Stimulated activated CD4-positive, alpha-beta T cell treated with anti-CD3 and anti-CD28 coated beads, Interleukin-1b, Interleukin-23, amount 100 ng/mL, for 48 hours (primary cell): ENCODE results near the gene SDCCAG8.

Experiments used
- DNase-seq: peaks from one replicate; pipeline ENCODE4 v3.0.0-alpha.2; 2020

The SDCCAG8 gene

GRCh38 chr1:243428617-243429342, 172.9 kb downstream of the SDCCAG8 start:
- DNase-seq = no peak

DNA sequence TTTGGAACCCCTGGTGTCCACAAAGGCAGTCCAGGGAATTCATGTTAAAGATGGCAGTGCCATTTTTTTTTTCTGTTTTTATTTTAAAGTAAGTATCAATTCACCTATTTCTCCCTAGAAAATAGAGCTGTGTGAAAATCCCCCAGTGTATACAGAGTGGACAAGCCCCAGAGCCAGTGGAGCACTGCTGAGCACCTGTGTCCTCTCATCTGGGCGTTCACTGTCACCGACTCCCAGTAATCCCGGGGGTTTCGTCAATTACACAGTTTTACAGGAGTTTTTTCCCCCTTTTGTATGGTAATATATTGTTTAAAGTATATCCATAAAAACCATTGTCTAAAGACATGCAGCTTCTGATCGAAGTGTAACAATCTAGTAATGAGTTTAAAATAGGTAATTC, 175.8 kb downstream of the SDCCAG8 start:
- no peak for DNase-seq

DNA sequence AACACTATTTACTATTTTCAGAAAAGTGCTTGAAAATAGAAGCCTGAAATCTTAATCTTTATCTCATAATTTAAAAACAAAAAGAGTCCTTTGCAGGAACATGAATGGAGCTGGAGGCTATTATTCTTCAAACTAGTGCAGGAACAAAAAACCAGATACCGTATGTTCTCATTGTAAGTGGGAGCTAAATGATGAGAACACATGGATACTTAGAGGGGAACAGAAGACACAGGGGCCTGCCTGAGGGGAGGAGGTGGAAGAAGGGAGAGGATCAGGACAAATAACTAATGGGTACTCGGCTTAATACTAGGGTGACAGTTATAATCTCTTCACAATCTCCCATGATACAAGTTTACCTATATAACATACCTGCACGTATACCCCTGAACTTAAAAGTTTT, 176.3 kb downstream of the SDCCAG8 start:
- no peak for DNase-seq

DNA sequence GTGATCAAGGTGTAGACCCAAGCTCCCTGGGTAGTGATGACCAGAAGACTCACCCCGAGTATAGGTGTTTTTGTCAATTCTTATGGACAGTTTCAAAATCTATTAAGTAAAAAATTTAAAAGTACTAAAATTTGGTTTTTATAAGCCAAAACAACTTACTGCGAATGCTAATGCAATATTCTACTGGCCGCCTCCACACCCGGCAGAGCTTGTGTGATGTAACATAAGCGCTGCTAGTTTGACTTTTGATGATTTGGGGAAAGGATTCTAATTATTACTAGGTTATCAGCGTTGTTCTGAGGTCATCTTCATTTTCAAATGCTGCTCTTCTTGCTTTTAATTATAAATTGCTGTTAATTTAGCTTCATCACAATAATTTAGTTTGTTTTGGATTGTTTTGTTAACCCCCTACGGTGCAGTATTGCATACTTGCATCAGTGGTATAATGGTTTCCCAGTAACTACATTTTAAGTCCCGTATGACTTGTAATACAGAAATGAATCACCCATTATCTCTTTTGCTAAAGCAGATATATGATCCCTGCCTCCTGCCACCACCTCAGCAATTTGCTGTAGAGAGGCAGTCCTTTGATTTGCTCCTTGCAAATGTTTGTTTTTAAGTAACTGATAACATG, 178.0 kb downstream of the SDCCAG8 start:
- DNase-seq = no peak

DNA sequence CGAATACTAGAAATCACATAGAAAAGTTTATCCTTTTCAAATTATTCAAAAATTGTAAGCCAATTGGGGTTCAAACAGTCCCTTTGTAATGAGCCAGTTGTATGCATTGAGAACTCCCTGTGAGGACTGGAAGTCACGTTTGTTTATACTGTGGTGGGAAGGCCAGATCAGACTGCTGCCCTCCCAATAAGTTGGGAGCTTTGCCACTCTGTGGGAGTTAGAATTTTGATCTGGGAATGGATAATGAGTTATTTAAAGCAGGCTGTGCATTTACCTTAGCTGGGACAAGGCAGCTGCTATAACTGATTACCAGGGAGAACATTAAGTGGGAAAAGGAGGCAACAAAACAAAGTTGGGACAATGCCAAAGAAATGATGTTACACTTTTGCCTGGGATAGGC, 178.8 kb downstream of the SDCCAG8 start:
- no peak for DNase-seq

DNA sequence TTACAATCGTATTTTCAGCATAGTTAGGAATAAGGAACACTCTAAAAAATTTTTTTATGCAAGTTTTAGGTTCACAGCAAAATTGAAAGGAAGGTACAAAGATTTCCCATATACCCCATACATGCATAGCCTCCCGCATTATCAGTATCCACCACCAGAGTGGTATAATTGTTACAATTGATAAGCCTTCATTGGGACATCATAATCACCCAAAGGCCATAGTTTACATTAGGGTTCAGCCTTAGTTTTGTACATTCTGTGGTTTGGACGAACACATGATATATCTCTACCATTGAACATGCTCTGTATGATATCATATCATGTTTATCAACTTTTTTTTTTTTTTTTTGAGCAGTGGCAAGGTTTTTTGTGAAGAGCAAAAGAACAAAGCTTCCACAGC, 180.0 kb downstream of the SDCCAG8 start:
- no peak for DNase-seq

- no peak for DNase-seq
Observed at GRCh38 chr1:243438146-243438545, 182.3 kb downstream of the SDCCAG8 start.

- no peak for DNase-seq
Observed at GRCh38 chr1:243438815-243439214, 183.0 kb downstream of the SDCCAG8 start.

DNA sequence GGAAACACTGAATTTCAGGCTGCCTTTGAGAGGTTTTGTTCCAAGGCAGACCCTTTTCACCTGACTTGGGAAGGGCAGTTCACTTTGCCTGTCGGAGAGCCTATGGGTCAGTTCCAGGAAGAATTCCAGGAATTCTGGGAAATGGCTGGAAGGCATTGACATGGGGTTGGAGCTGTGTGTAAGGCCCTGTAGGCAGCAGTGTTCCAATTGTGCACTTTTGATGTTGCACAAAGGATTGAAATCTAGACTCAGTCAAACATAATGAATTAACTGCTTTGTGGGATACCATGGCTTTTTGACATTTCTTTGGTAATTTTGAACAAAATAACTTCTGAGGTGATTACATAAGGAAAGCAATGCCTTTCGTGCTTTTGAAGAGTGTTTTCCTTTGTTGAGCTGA, 184.6 kb downstream of the SDCCAG8 start:
- no peak for DNase-seq

- no peak for DNase-seq
Observed at GRCh38 chr1:243441601-243442000, 185.8 kb downstream of the SDCCAG8 start.

- DNase-seq = no peak
Observed at GRCh38 chr1:243443557-243443956, 187.7 kb downstream of the SDCCAG8 start.

GRCh38 chr1:243447347-243447746, 191.5 kb downstream of the SDCCAG8 start:
- DNase-seq = no peak

DNA sequence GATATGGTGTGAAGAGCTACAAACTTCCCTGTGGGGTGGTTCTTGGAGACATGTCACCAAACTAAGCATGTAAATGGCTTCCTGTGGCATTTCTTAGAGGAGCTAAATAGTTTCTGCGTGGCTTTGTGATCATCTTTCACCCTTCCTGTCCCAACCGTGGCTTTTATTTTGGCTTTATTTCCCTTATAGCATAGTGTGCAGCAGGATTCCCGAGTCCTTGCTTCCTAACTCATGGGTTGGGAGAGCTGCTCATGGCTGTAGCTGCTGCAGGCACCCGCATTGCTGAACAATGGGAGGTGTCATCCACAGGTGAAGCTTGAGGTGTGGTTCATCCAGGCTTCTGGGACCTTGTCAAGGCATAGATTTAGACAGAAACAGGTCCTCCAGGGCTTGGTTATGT, 192.0 kb downstream of the SDCCAG8 start:
- DNase-seq = no peak

DNA sequence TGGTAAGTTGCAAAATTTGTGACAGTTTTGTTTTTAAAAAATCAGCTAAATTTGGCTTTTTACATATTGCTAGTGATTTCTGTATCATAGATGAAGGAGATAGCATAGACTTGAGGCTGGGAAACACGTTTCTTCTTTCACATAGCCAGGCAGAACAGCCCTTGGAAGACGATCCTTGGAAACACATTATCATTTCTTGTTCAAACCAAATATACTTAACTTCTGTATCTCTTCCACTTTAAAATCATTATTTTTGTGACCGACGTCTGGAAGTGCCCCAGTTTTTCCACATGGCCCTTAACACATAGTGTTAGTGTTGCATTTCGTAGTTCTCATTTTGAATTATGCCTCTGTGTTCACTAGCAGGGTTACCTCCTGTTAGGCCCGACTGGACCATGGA, 193.5 kb downstream of the SDCCAG8 start:
- DNase-seq = no peak

DNA sequence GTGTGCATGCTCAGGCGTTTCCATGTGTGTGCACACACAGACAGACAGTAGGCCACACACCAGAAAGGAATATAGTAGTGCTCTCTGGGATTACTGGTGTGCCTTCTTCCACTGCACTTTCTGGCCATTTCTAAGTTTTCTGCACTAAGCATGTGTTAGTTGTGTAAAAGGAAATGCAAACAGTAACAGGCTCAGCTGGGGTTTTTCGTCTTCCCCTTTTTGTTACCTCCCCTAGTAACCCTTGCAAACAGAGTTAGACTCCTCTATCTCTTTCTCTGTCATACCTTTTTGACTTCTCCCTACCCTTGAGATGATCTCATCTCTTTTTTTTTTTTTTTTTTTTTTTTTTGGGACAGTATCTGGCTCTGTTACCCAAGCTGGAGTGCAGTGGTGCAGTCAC, 196.3 kb downstream of the SDCCAG8 start:
- no peak for DNase-seq

- DNase-seq = no peak
Observed at GRCh38 chr1:243454328-243454997, 198.6 kb downstream of the SDCCAG8 start.

DNA sequence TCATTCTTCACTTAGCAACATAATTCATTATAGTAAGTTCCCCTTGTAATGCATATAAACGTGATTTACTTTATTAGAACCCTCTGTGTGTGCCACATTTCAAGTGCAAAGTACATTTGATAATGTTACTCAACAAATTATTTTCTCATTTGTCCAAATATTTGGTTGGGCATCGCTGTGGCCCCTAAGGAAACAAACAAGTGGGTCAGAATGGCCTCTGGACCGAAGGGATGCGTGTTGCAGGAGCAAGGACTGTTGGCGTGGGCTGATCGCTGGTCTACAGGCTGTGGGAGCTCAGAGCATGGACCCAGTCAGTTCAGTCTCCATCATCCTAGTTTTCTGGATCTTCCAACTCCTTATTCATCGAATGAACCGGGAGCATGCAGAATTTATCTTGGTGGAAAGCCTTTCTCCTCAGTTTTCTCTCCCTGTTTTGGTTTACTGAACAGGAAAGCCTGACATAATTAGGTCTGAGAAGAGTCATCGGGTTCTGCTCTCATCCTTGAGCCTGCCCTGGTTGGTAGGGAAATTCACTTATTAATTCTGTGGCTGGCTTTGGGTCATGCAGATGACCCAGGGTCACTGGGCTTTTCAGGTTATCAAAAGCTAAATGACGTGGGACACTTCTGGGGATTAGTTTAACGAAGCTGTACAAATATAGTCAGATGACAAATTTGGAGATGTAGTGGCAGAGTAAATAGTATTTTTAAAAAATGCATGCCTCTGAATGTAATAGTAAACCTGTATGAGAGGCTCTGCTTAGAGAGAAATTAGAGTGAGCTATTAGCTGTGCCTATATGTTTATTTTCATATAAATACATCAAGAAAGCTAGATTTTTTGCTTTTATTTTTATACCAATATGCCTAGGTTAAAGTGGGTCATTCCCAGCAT, 200.2 kb downstream of the SDCCAG8 start:
- DNase-seq = no peak

GRCh38 chr1:243457363-243457982, 201.6 kb downstream of the SDCCAG8 start:
- no peak for DNase-seq

DNA sequence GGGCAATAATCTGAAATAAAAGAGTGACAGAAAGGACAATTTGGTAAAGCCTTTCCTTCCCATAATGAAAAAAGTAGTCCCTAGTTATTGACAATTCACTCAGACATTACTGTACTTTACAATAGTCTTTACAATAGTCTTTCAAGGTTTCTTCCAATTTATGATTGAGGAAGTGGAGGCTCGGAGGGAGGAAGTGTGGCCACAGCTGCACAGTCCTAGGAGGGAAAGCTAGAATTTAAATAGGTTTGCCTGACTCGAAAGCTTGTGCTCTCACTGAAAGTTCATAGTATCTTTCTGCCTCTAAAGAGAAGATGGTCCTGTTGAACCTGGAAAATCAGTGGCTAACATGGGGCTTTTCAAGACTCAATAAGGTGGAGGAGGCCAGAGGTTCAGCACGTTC, 203.2 kb downstream of the SDCCAG8 start:
- DNase-seq = no peak

DNA sequence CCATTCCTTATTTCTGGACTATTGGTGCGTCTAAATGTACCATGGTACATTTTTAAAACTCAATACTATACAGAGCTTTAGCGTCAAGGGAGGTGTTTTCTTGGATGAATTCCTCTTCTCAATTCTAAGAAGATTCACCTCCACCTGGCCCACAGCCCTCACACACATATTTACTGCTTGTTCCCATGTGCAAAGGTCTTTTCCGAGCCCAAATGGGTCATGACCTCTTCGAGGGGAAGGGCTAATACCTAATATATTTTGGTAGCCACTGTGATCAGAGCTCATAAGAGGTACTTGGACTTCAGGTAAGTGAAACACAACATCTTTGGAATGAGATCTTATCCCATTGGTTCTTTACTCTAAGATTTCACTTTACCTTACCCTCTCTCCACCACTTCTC, 205.9 kb downstream of the SDCCAG8 start:
- DNase-seq = no peak

DNA sequence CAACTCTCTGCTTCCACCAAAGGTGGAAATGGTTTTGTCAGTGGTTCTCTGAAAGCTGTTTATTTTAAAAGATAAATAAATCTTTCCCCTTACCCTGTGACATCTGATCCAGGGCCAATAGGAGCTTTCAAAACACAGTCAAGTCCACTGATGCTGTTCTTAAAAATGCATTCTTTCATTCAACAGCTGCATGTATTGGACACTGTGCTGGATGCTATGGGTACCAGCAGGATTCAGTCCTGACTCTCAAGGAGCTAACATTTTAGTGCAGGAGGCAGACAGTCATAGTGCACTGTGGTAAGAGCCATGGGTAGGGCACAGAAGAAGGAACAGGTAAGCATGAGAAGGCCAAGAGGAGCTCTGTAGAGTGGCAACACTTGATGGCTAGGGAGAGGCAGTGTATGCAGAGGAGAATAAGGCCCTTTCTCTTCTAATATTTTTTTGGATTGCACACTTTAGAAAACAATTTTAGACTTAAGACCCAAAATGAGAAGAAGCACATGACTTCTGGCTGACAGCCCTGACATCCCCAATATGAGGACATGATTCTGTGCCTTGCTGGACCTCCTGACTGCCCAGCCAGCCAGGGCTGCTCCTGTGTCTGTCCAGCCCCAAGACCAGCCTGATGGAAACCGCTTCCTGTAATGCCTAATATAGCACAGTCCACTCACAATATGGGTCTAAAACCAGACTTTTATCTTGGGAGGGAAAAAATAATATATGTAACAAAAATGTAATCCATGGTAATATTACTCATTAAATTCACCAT, 207.3 kb downstream of the SDCCAG8 start:
- DNase-seq = no peak

DNA sequence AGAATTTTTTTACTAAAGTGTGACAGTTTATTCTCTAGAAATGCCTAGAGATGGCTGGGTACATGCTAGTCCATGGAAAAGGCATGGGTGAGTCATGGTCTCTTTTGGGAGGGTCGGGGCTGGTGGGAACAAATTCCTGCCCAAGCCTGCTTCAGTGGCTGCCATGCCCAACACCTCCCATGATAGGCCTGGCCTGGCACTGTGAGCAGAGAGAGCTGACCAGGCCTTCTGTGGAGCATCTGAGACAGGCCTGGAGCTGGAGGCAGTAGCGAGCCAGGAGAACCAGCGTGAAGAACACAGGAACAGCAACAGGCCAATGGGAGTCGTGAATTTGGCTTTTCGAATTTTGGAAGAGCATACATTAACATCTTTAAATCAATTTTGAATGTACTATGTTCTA, 209.2 kb downstream of the SDCCAG8 start:
- no peak for DNase-seq
